Right lobe of liver (tissue), 4 donors: ENCODE measurements around the gene BMP2K.

Experiments
- CTCF ChIP-seq, 4 donors: fragments of 200-600 bp in 3 of 4; fragments of 450-650 bp in 1 of 4; IDR thresholded peaks; one replicate each; pipeline versions ENCODE4 v1.5.1 to v1.8.0; 2016 to 2022; ENCODE audit warnings: antibody characterized with exemption in 4 of 4, mild to moderate bottlenecking in 2 of 4
- POLR2A ChIP-seq: fragments of 450-650 bp; IDR thresholded peaks from one replicate; pipeline ENCODE4 v1.6.1; 2017; ENCODE audit warnings: antibody characterized with exemption, mild to moderate bottlenecking
- donor health status: DM: no; HTN: no; CAD: no.
- donor health status: DM: no; HTN: no; CAD: no.
- donor health status: DM: no; HTN: yes; CAD: no.

GRCh38 chr4:78775303-78776078 lies 659 bp upstream of the BMP2K start:
- TF ChIP-seq CTCF (IDR thresholded peaks at IDR 0.05) (no peak), POLR2A (peak; percentile 63)
